GM20431 (cell line): ENCODE measurements around the gene CSNK1E.

Source experiments
- in situ Hi-C: fragments of 300-500 bp; cut with MseI, MboI; formaldehyde crosslinking; loops from one replicate; pipeline ENCODE4 v1.15.0; 2020; ENCODE audit warnings: low sequenced_read_pairs; ENCODE audit not compliant: unreplicated experiment

CSNK1E gene

GRCh38 chr22:38309614-38310517 lies 7.4 kb downstream of the CSNK1E start:
- in situ Hi-C loops: no loop called here

DNA sequence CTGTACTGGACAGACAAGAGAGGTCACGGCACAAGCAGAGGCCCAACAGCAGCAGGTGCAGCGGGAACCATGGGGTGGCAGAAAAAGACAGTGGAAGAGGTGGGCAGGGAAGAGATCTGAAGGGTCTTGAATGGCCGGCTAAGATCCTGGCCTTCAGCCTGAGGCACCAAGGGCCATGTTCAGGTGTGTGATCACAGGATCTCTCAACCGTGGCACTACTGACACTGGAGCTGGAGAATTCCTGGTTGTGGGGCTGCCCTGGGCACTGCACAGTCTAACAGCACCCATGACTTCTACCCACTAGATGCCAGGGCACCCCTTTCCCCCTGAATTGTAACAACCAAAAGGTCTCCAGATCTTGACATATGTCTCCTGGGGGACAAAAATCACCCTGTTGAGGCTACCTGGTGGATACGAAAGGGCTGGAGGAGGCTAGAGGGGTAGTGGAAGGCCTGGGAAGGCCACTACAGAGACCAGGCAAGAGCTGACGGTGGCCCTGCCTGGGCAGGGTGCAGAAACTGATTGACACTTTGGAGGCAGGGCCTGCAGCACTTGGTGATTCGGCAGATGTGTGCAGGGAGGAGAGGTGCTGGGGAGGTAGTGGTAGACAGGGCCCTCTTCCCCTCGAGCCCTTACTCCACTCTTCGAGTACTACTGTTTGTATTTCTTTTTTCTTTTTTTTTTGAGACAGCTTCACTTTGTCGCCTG lies 8.3 kb downstream of the CSNK1E start:
- in situ Hi-C loops: no loop called here

- in situ Hi-C loops: no loop called here
These were observed 11.5 kb downstream of the CSNK1E start for GRCh38 chr22:38305471-38306448.

DNA sequence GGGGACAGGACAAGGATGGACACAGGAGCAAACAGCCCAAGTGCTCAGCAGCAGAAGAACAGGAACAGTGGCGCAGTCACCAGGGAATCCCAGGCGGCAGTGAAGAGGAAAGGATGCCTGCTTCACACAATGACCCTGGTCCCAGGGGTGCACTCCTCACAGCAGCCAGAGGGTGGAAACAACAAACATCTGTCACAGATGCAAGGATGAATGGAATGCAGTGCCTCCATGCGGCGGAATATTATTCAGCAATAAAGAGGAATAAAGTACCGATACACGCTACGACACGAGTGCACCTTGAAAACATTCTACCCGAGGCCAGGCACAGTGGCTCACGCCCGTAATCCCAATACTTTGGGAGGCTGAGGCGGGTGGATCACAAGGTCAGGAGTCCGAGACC lies 12.7 kb downstream of the CSNK1E start:
- in situ Hi-C loops: no loop called here

GRCh38 chr22:38303974-38304373 lies 13.3 kb downstream of the CSNK1E start:
- in situ Hi-C loops: no loop called here

GRCh38 chr22:38302906-38303305 lies 14.3 kb downstream of the CSNK1E start:
- in situ Hi-C loops: no loop called here

DNA sequence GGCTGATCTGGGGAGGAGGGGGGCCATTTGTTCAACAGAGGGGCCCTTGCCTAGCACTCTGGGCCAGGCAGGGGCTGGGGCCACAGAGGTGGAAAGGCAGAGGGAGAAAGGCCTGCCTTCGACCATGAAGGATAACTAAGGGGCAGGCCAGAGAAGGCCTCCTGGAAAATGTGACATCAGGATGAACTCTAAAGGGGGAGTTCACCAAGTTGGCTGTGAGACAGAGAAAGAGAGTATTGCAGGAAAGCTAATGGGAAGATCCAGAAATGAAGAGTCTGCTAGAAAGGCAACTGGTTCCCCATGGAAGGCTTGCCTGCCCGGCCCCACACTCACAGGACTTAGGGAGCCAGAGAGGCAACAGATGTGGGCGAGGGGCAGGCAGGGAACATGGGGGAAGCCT lies 16.3 kb downstream of the CSNK1E start:
- in situ Hi-C loops: no loop called here

GRCh38 chr22:38300197-38300945 lies 16.9 kb downstream of the CSNK1E start:
- in situ Hi-C loops: no loop called here

DNA sequence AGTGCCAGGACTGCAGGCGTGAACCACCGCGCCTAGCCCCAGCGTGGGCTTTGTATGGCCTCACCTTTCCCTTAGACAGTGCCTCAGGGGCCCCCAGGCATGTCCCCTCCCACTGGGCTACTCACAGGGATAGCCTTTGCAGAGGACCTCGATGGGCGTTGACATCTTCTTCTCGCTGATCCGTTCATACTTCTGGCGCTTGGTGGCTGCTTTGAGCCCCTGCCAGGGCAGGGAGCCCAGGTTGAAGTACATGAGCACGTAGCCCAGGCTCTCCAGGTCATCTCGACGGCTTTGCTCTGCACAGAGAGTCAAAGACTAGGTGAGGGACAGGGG lies 17.5 kb downstream of the CSNK1E start:
- in situ Hi-C loops: no loop called here

- in situ Hi-C loops: no loop called here
These were observed 18.8 kb downstream of the CSNK1E start for GRCh38 chr22:38298312-38299005.

DNA sequence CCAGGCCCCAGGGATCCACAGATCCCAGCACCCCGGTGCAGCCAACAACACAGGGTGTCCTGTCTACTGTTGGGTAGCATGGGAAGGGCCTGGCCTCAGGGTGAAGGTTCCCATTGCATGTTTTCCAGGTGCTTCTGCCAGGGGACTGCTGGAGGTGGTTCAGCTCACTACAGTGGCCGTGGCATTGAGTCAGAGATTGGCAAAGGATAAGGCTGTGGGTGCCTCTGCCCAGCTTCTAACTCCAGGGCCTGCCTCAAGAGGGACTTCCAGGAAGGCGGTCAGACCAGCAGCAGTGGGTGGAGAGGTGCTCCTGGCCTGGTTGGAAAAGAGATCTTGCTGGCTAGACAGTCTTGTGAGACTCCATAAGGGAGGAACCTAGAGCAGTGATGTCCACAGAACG lies 20.9 kb downstream of the CSNK1E start:
- in situ Hi-C loops: no loop called here

- in situ Hi-C loops: no loop called here
These were observed 21.4 kb downstream of the CSNK1E start for GRCh38 chr22:38295863-38296262.

GRCh38 chr22:38295339-38295738 lies 21.9 kb downstream of the CSNK1E start:
- in situ Hi-C loops: no loop called here

GRCh38 chr22:38294193-38294592 lies 23.0 kb downstream of the CSNK1E start:
- in situ Hi-C loops: no loop called here

GRCh38 chr22:38292694-38293093 lies 24.5 kb downstream of the CSNK1E start:
- in situ Hi-C loops: no loop called here

DNA sequence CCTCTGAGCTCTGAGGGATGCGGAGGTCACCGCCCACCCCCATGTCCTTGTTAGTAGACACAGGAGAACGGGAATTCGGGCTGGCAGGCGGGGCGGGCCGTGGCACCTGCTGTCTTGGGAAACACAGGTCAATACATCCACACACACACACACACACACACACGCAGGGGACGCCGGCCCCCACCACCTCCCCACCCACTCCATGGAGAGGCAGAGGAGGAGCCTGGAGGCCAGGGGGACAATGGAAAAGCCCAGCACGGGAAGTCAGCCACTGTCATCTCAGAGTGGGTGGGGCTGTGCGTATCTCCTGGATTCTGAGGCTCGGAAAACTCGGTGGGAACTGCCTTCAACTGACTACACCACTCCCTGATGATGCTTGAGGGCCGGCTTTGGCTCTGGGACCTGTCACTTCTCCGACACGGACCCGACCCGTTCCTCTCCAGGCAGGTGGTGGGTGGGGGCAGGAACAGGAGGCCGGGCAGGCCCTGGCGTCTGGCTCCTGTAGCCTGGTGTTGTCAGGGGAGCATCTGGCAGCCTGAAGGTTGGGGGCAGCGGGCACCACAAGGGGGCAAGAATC lies 25.9 kb downstream of the CSNK1E start:
- in situ Hi-C loops: no loop called here

GRCh38 chr22:38290347-38290746 lies 26.9 kb downstream of the CSNK1E start:
- in situ Hi-C loops: no loop called here

DNA sequence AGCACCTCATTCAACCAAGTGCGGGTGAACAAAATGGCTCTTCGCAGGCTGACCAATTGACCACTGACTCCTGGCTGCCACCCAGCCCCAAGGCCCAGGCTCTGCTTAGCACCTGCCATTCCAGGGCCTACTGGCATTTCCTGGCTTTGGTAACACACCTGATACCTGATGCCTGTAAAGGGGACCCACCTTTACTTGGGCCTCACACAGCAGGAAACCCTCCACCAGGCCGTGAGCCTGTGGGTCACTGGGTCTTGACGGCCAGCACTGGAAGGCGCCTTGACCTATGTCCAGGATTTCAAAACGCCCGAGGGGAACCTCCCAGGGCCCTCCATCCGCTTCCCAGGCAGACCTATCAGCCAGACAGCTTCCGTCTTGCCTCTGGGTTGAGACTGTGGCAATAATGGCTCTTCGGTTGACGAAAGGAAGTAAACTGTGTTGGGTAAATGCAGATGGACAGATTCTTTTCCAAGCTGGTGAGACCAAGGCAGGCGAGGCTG lies 27.6 kb downstream of the CSNK1E start:
- in situ Hi-C loops: no loop called here
